ENCODE data around the gene ERCC4. TPM values are rescaled to one million over a fixed set of nuclear protein-coding genes. Genes with fewer than 3 reads are reported as not detected.

ERCC4 gene
- total and polyA plus RNA-seq, 4 donors: 1.5 to 11.2 (median 6.3) TPM

- Histone ChIP-seq H3K9ac (ENCODE audit: insufficient read depth in 1 of 2, low read length in 2 of 2) (no peak overlapping the region), H3K27me3 (ENCODE audit: control insufficient read depth in 3 of 3, insufficient read depth in 3 of 3, low read length in 2 of 3) (no peaks in the 10 kb centered on the region), H3K27ac (ENCODE audit: low read depth in 1 of 2, low read length in 1 of 2) (no peak overlapping the region), H3K36me3 (ENCODE audit: control insufficient read depth in 4 of 4, insufficient read depth in 4 of 4, low read length in 4 of 4) (peaks cover 12 to 37% (median 27%) of the 10 kb centered on the region in 4 donors), H3K4me3 (no peak overlapping the region), H3K9me3 (ENCODE audit: control insufficient read depth in 4 of 4, insufficient read depth in 3 of 4, low read length in 3 of 4) (no peaks in the 10 kb centered on the region), H3K4me1 (ENCODE audit: control insufficient read depth in 5 of 5, insufficient read depth in 5 of 5, low read length in 5 of 5) (peaks cover 0 to 6% (median 0%) of the 10 kb centered on the region in 5 donors)
- 84 to 89% methylated on average over 12 of the region's 12 CpGs for WGBS, 2 donors
- no peak for TF ChIP-seq CTCF (IDR thresholded peaks at IDR 0.05; ENCODE audit: control extremely low read depth, extremely low read depth)
- ATAC-seq (ENCODE audit: insufficient read depth, low FRiP score) (no peak), DNase-seq (no peak)
Measured at GRCh38 chr16:13935408-13935807, 15.5 kb downstream of the ERCC4 start.

GRCh38 chr16:13936155-13936554 lies 16.2 kb downstream of the ERCC4 start:
- TF ChIP-seq CTCF (IDR thresholded peaks at IDR 0.05; ENCODE audit: control extremely low read depth, extremely low read depth): no peak

GRCh38 chr16:13936596-13937081 lies 16.7 kb downstream of the ERCC4 start:
- no peak overlapping the region for H3K9ac ChIP-seq (ENCODE audit: insufficient read depth in 1 of 2, low read length in 2 of 2)
- H3K27me3 ChIP-seq (ENCODE audit: control insufficient read depth in 3 of 3, insufficient read depth in 3 of 3, low read length in 2 of 3): no peaks in the 10 kb centered on the region
- peaks cover 0 to 6% (median 0%) of the 10 kb centered on the region in 5 donors for H3K4me1 ChIP-seq (ENCODE audit: control insufficient read depth in 5 of 5, insufficient read depth in 5 of 5, low read length in 5 of 5)
- peaks cover 14 to 33% (median 24%) of the 10 kb centered on the region in 4 donors for H3K36me3 ChIP-seq (ENCODE audit: control insufficient read depth in 4 of 4, insufficient read depth in 4 of 4, low read length in 4 of 4)
- ATAC-seq (ENCODE audit: insufficient read depth, low FRiP score) (no peak), DNase-seq (peak in 1 of 3 donors; percentile 22)
- WGBS, 2 donors: 51 to 55% methylated on average over 3 of the region's 3 CpGs
- no peak for TF ChIP-seq CTCF (IDR thresholded peaks at IDR 0.05; ENCODE audit: control extremely low read depth, extremely low read depth)
- no peak overlapping the region for H3K4me3 ChIP-seq
- peak overlapping the region in 1 of 2 donors; percentile 41 for H3K27ac ChIP-seq (ENCODE audit: low read depth in 1 of 2, low read length in 1 of 2)
- no peaks in the 10 kb centered on the region for H3K9me3 ChIP-seq (ENCODE audit: control insufficient read depth in 4 of 4, insufficient read depth in 3 of 4, low read length in 3 of 4)

More at GRCh38 chr16:13936155-13936554, 16.2 kb downstream of the ERCC4 start:
- WGBS, 2 donors: 70 to 73% methylated on average over 2 of the region's 2 CpGs
- Histone ChIP-seq H3K9me3 (ENCODE audit: control insufficient read depth in 4 of 4, insufficient read depth in 3 of 4, low read length in 3 of 4) (no peaks in the 10 kb centered on the region), H3K4me3 (no peak overlapping the region), H3K9ac (ENCODE audit: insufficient read depth in 1 of 2, low read length in 2 of 2) (no peak overlapping the region), H3K27me3 (ENCODE audit: control insufficient read depth in 3 of 3, insufficient read depth in 3 of 3, low read length in 2 of 3) (no peaks in the 10 kb centered on the region), H3K4me1 (ENCODE audit: control insufficient read depth in 5 of 5, insufficient read depth in 5 of 5, low read length in 5 of 5) (peaks cover 0 to 6% (median 0%) of the 10 kb centered on the region in 5 donors), H3K27ac (ENCODE audit: low read depth in 1 of 2, low read length in 1 of 2) (no peak overlapping the region), H3K36me3 (ENCODE audit: control insufficient read depth in 4 of 4, insufficient read depth in 4 of 4, low read length in 4 of 4) (peaks cover 14 to 35% (median 26%) of the 10 kb centered on the region in 4 donors)
- ATAC-seq (ENCODE audit: insufficient read depth, low FRiP score): no peak
- DNase-seq: no peak

GRCh38 chr16:13937411-13937810 lies 17.5 kb downstream of the ERCC4 start:
- Histone ChIP-seq H3K4me3 (no peak overlapping the region), H3K27ac (ENCODE audit: low read depth in 1 of 2, low read length in 1 of 2) (no peak overlapping the region), H3K9me3 (ENCODE audit: control insufficient read depth in 4 of 4, insufficient read depth in 3 of 4, low read length in 3 of 4) (no peaks in the 10 kb centered on the region), H3K9ac (ENCODE audit: insufficient read depth in 1 of 2, low read length in 2 of 2) (no peak overlapping the region), H3K4me1 (ENCODE audit: control insufficient read depth in 5 of 5, insufficient read depth in 5 of 5, low read length in 5 of 5) (peaks cover 0 to 6% (median 0%) of the 10 kb centered on the region in 5 donors), H3K27me3 (ENCODE audit: control insufficient read depth in 3 of 3, insufficient read depth in 3 of 3, low read length in 2 of 3) (no peaks in the 10 kb centered on the region), H3K36me3 (ENCODE audit: control insufficient read depth in 4 of 4, insufficient read depth in 4 of 4, low read length in 4 of 4) (peaks cover 14 to 33% (median 23%) of the 10 kb centered on the region in 4 donors)
- WGBS, 2 donors: 92 to 94% methylated on average over 5 of the region's 5 CpGs
- no peak for ATAC-seq (ENCODE audit: insufficient read depth, low FRiP score)
- no peak for TF ChIP-seq CTCF (IDR thresholded peaks at IDR 0.05; ENCODE audit: control extremely low read depth, extremely low read depth)
- no peak for DNase-seq

Measured in lung (tissue), 12 donors.